ENCODE results near the gene UROS.

DNA sequence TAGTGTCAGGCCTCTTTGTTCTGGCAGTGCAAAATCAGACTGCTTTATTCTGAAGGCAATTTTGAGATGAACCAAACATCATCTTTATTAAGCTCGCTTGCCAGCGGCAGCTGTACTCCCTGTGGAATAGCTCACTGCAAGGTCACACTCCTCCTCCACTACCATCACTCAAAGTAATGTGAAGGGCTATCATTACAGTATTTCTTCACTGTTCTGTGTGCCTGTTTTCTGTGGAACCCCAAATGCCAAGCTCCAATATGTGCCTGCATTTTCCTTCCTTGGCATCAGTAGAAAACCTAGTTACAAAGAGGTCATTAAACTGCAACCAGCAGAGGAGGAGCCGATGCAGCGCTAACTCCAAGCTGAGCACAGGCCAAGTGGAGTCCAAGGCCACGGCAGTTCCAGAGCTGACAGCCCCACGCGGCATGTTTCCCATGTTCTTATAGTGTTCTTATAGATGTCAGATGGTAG, 21.7 kb upstream of the UROS start:
- TF ChIP-seq JUND (IDR thresholded peaks at IDR 0.05): no peak
- no peak for TF ChIP-seq MXI1 (IDR thresholded peaks at IDR 0.05; ENCODE audit: low read depth, low read length)
